H1 (cell line): ENCODE data around the gene ALOX5AP. TPM values are rescaled to one million over a fixed set of nuclear protein-coding genes. Genes with fewer than 3 reads are reported as not detected.

Source experiments
- EGR1 ChIP-seq: IDR thresholded peaks from 2 replicates; pipeline ENCODE4 v1.6.1; 2011; ENCODE audit warnings: low read depth, low read length, borderline replicate concordance
- HDAC6 ChIP-seq: IDR thresholded peaks from one replicate; pipeline ENCODE4 v1.7.1; 2012; ENCODE audit warnings: low read depth, mild to moderate bottlenecking, inconsistent platforms, low read length, moderate library complexity
- SIX5 ChIP-seq: IDR thresholded peaks from 2 replicates; pipeline ENCODE4 v1.6.1; 2011; ENCODE audit warnings: mild to moderate bottlenecking, low read depth, low read length
- TBP ChIP-seq: IDR thresholded peaks from 2 replicates; pipeline ENCODE4 v1.6.1; 2011; ENCODE audit warnings: low read depth, low read length, improper control_type of control experiment
- ZNF274 ChIP-seq: IDR thresholded peaks from 2 replicates; pipeline ENCODE4 v1.7.0; 2012; ENCODE audit warnings: low read length, borderline replicate concordance; ENCODE audit errors: extremely low read depth
- polyA plus RNA-seq, 7 experiments: library from polyadenylated mRNA; depleted of rRNA in 3 of 7; stranded (reverse) in 5 of 7; unstranded in 2 of 7; fragments of >200 nt in 5 of 7; fragments of 200-250 nt in 2 of 7; gene quantifications; 1 replicate in 5 of 7; 2 replicates in 1 of 7; 4 replicates in 1 of 7; pipeline versions ENCODE4 v1.2.1 to v1.2.3, GENCODE V29; 2011 to 2013; ENCODE audit warnings: missing spikeins in 2 of 7, mixed read lengths in 2 of 7
- total RNA-seq: library from RNA; stranded (reverse); fragmentation: NEBNext Ultra II Directional; extraction: Animal tissue kit (Norgen Biotek cat#: 25700); gene quantifications from 2 replicates; pipeline ENCODE4 v1.2.1, GENCODE V29; 2021
- TF ChIP-seq, protein P1 (sequence below): IDR thresholded peaks from 2 replicates; pipeline ENCODE4 v1.6.1; 2011; ENCODE audit warnings: low read length, improper control_type of control experiment
- TF ChIP-seq, protein P2 (sequence below): IDR thresholded peaks from 2 replicates; pipeline ENCODE4 v1.6.1; 2011; ENCODE audit warnings: low read depth, mild to moderate bottlenecking, low read length; ENCODE audit not compliant: insufficient read depth

Gene ALOX5AP
- total and polyA plus RNA-seq, 2 of the 8 experiments (the other 6 are each of a cell fraction or from before 2014, with no cell fraction given): not detected

DNA sequence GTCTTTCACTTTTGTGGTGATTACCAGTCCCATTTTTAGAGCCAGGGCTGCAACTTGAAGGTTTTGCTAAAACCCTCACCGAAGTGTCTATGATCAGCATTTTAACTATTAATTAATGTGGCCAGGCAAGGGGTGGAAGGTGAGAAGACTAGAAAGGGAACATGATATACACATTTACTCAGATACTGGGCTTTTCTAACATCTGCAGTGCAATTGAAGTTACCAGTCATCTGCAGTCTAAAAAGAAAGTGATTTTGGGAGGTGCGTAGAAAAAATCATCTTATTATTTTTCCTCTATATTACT lies 481 bp downstream of the ALOX5AP start (continued):
- TF ChIP-seq SIX5: no peak
- TF ChIP-seq, protein P1, sequence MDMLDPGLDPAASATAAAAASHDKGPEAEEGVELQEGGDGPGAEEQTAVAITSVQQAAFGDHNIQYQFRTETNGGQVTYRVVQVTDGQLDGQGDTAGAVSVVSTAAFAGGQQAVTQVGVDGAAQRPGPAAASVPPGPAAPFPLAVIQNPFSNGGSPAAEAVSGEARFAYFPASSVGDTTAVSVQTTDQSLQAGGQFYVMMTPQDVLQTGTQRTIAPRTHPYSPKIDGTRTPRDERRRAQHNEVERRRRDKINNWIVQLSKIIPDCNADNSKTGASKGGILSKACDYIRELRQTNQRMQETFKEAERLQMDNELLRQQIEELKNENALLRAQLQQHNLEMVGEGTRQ: no peak
- TF ChIP-seq, protein P2, sequence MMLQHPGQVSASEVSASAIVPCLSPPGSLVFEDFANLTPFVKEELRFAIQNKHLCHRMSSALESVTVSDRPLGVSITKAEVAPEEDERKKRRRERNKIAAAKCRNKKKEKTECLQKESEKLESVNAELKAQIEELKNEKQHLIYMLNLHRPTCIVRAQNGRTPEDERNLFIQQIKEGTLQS: no peak
- TF ChIP-seq EGR1: no peak
- no peak for TF ChIP-seq ZNF274
- TF ChIP-seq TBP: no peak
- TF ChIP-seq HDAC6: no peak
